HCT116 (cell line): ENCODE measurements around the gene TCF7L2. TPM values are rescaled to one million over a fixed set of nuclear protein-coding genes. Genes with fewer than 3 reads are reported as not detected.

ENCODE experiments used
- ATAC-seq: fragments of 200-7000 bp; cut with Tn5 transposase; 2 replicates; pipeline ENCODE4 v1.9.1; 2020; ENCODE audit warnings: mild to moderate bottlenecking, moderate library complexity
- BruUV-seq: library from RNA; stranded (reverse); fragments of 400-500 nt; replicated peaks from 2 replicates; lab custom pipeline; 2021; lab: Mats Ljungman, UMichigan
- CTCF ChIA-PET: fragments of 300-600 bp; sonication (Branson Sonifier 250); formaldehyde crosslinking; loops from one replicate; lab custom pipeline; 2021; ENCODE audit warnings: antibody characterized with exemption; lab: Charles Lee
- POLR2A ChIA-PET: fragments of 300-600, 350-600 bp; sonication (Branson Sonifier 250); formaldehyde crosslinking; loops from one replicate; lab custom pipeline; 2021; ENCODE audit warnings: antibody characterized with exemption; lab: Charles Lee
- RAD21 ChIA-PET, 2 experiments: fragments of 300-600 bp; sonication (Branson Sonifier 250); formaldehyde crosslinking; loops; one replicate each; lab custom pipeline; 2023; ENCODE audit warnings: low total read pairs in 2 of 2; ENCODE audit not compliant: uncharacterized antibody in 2 of 2, unreplicated experiment in 2 of 2, low non-redundant PET in 1 of 2; lab: Charles Lee
- DNase-seq: peaks from one replicate; pipeline ENCODE4 v3.0.0-alpha.2; 2010; ENCODE audit warnings: low read depth, low spot score
- H2AFZ ChIP-seq: fragments of 200-600 bp; shearing (Covaris generic), sonication (generic); 2 replicates; pipeline ENCODE4 v1.6.1; 2017; ENCODE audit warnings: low read depth, mixed run types, mixed read lengths, antibody characterized with exemption, low read length; ENCODE audit not compliant: poor library complexity, severe bottlenecking
- H3K27ac ChIP-seq: 2 replicates; pipeline ENCODE4 v1.5.1; 2012; ENCODE audit warnings: low read depth, low read length
- H3K27me3 ChIP-seq: fragments of 200-600 bp; sonication (generic); 2 replicates; pipeline ENCODE4 v1.6.1; 2016; ENCODE audit warnings: mixed run types, low read length, mixed read lengths; ENCODE audit not compliant: insufficient read depth
- H3K36me3 ChIP-seq, 2 experiments: fragments of 200-500 bp in 1 of 2; fragments of 200-600 bp in 1 of 2; sonication (Bioruptor generic) in 1 of 2; sonication (generic) in 1 of 2; 2 replicates each; pipeline versions ENCODE4 v1.5.1 to v1.6.1; 2014 to 2016; ENCODE audit warnings: low read length in 2 of 2, inconsistent platforms in 1 of 2, mixed read lengths in 1 of 2, mixed run types in 1 of 2; ENCODE audit not compliant: insufficient read depth in 2 of 2, control insufficient read depth in 1 of 2
- H3K4me1 ChIP-seq, 2 experiments: fragments of 200-600 bp in 1 of 2; sonication (generic) in 1 of 2; 2 replicates each; pipeline versions ENCODE4 v1.5.1 to v1.6.1; 2012 to 2017; ENCODE audit warnings: low read length in 2 of 2, inconsistent platforms in 1 of 2, mild to moderate bottlenecking in 1 of 2, mixed read lengths in 1 of 2, mixed run types in 1 of 2, moderate library complexity in 1 of 2; ENCODE audit not compliant: insufficient read depth in 2 of 2, control insufficient read depth in 1 of 2
- H3K4me2 ChIP-seq: fragments of 200-600 bp; sonication (generic); 2 replicates; pipeline ENCODE4 v1.6.1; 2017; ENCODE audit warnings: mixed run types, low read length, mixed read lengths
- H3K4me3 ChIP-seq, 2 experiments: fragments of 200-600 bp in 1 of 2; sonication (generic) in 1 of 2; replicated peaks in 1 of 2; 2 replicates each; pipeline ENCODE4 v1.5.1; 2011 to 2016; ENCODE audit warnings: low read length in 2 of 2, control low read depth in 1 of 2, low read depth in 1 of 2, mild to moderate bottlenecking in 1 of 2, mixed read lengths in 1 of 2, mixed run types in 1 of 2
- H3K79me2 ChIP-seq: fragments of 200-600 bp; sonication (generic); 2 replicates; pipeline ENCODE4 v1.6.1; 2017; ENCODE audit warnings: mild to moderate bottlenecking, mixed run types, low read length, moderate library complexity, mixed read lengths; ENCODE audit not compliant: insufficient read depth
- H3K9ac ChIP-seq: fragments of 200-600 bp; sonication (generic); 2 replicates; pipeline ENCODE4 v1.6.1; 2016; ENCODE audit warnings: low read length, mixed read lengths
- H3K9me2 ChIP-seq: fragments of 200-600 bp; sonication (generic), shearing (Covaris generic); 2 replicates; pipeline ENCODE4 v1.6.1; 2017; ENCODE audit warnings: mixed run types, mild to moderate bottlenecking, moderate library complexity; ENCODE audit not compliant: insufficient read depth
- H3K9me3 ChIP-seq, 2 experiments: fragments of 200-500 bp in 1 of 2; fragments of 200-600 bp in 1 of 2; sonication (Bioruptor generic) in 1 of 2; sonication (generic) in 1 of 2; 2 replicates each; pipeline ENCODE4 v1.6.1; 2014 to 2017; ENCODE audit warnings: low read length in 2 of 2, mixed read lengths in 2 of 2, inconsistent platforms in 1 of 2, low read depth in 1 of 2, mild to moderate bottlenecking in 1 of 2, mixed run types in 1 of 2, moderate library complexity in 1 of 2; ENCODE audit not compliant: control insufficient read depth in 1 of 2, insufficient read depth in 1 of 2
- H4K20me1 ChIP-seq: fragments of 200-600 bp; sonication (generic), shearing (Covaris generic); 2 replicates; pipeline ENCODE4 v1.6.1; 2017; ENCODE audit warnings: mixed run types, mild to moderate bottlenecking, moderate library complexity; ENCODE audit not compliant: insufficient read depth
- EZH2 ChIP-seq: fragments of 200-600 bp; sonication (generic); IDR thresholded peaks from 2 replicates; pipeline ENCODE4 v1.6.1; 2017; ENCODE audit warnings: antibody characterized with exemption, mixed run types
- EZH2phosphoT487 ChIP-seq: fragments of 200-600 bp; IDR thresholded peaks from 2 replicates; pipeline ENCODE4 v1.6.1; 2018; ENCODE audit warnings: antibody characterized with exemption, borderline replicate concordance
- FOSL1 ChIP-seq: IDR thresholded peaks from 2 replicates; pipeline ENCODE4 v1.6.1; 2012; ENCODE audit warnings: low read depth
- JUND ChIP-seq: IDR thresholded peaks from 2 replicates; pipeline ENCODE4 v1.6.1; 2012
- MAX ChIP-seq: IDR thresholded peaks from 2 replicates; pipeline ENCODE4 v1.6.1; 2012
- POLR2AphosphoS5 ChIP-seq: IDR thresholded peaks from 2 replicates; pipeline ENCODE4 v1.6.1; 2011; ENCODE audit warnings: mild to moderate bottlenecking, low read depth, low read length, moderate library complexity
- RAD21 ChIP-seq: IDR thresholded peaks from 2 replicates; pipeline ENCODE4 v1.6.1; 2012; ENCODE audit warnings: low read depth, mild to moderate bottlenecking
- TCF7L2 ChIP-seq: IDR thresholded peaks from 2 replicates; pipeline ENCODE4 v1.7.0; 2011; ENCODE audit warnings: borderline replicate concordance, inconsistent platforms; ENCODE audit not compliant: insufficient read depth, insufficient read length; ENCODE audit errors: extremely low read depth
- YY1 ChIP-seq: IDR thresholded peaks from 2 replicates; pipeline ENCODE4 v1.6.1; 2011; ENCODE audit warnings: low read length, low read depth, moderate library complexity, mild to moderate bottlenecking; ENCODE audit not compliant: insufficient replicate concordance; ENCODE audit errors: extremely low read depth
- ZFX ChIP-seq: fragments of 450-650 bp; IDR thresholded peaks from 2 replicates; pipeline ENCODE4 v1.6.1; 2017
- ZNF274 ChIP-seq: fragments of 200-500 bp; sonication (Bioruptor generic); IDR thresholded peaks from 2 replicates; pipeline ENCODE4 v1.6.1; 2014; ENCODE audit warnings: mild to moderate bottlenecking, low read depth, low read length, inconsistent platforms
- intact Hi-C: fragments of 100-400 bp; cut with micrococcal nuclease; formaldehyde crosslinking; loops from 2 replicates; pipeline ENCODE4 v1.10.0; 2022
- total RNA-seq: library from RNA; stranded (reverse); gene quantifications from one replicate; pipeline ENCODE4 v1.2.1, GENCODE V29; 2021; ENCODE audit not compliant: unreplicated experiment
- TF ChIP-seq, protein P1 (sequence below): IDR thresholded peaks from 2 replicates; pipeline ENCODE4 v1.6.1; 2011; ENCODE audit warnings: mild to moderate bottlenecking, low read length, moderate library complexity; ENCODE audit not compliant: insufficient replicate concordance; ENCODE audit errors: extremely low read depth
- TF ChIP-seq, protein P2 (sequence below): IDR thresholded peaks from 2 replicates; pipeline ENCODE4 v1.6.1; 2012

The TCF7L2 gene
- total RNA-seq, 1 experiment from 2014 or later = 164 TPM

DNA sequence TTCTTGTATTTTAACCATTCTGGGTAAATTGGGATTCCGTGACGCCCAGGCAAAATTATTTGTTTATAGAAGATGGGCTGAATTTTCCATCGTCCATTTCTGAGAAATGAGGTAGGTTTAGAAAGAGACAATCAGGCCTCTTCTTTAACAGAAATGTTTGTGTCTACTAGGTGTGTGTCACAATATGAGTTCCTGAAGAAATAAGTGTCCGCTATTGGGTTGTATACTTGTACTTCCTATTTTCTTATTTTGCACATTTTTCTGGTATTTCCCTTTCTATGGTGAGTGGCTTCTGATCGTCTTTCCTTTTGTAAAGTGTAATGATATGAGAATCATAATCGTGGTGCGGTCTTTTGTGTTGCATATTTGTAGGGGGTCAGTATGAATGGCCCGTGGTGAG lies 83.9 kb downstream of the TCF7L2 start:
- no peaks in the 10 kb centered on the region for H3K9me3 ChIP-seq
- no peak overlapping the region for H3K27ac ChIP-seq
- no peaks in the 10 kb centered on the region for H3K27me3 ChIP-seq
- H3K4me2 ChIP-seq = no peak overlapping the region
- no peak overlapping the region for H3K9ac ChIP-seq
- ChIA-PET POLR2A (no interaction called here), RAD21 (no interaction called here), CTCF (no interaction called here)
- H3K9me2 ChIP-seq = no peaks in the 10 kb centered on the region
- no peak for DNase-seq
- BruUV-seq = no TSS peak
- H3K4me3 ChIP-seq = no peak overlapping the region
- TF ChIP-seq EZH2 (no peak), EZH2phosphoT487 (no peak), RAD21 (no peak), ZFX (no peak), ZNF274 (no peak), POLR2AphosphoS5 (no peak; the same call in 1 of the 2 replicates), MAX (no peak), JUND (no peak), TCF7L2 (no peak), YY1 (no peak), FOSL1 (no peak)
- TF ChIP-seq, protein P1, sequence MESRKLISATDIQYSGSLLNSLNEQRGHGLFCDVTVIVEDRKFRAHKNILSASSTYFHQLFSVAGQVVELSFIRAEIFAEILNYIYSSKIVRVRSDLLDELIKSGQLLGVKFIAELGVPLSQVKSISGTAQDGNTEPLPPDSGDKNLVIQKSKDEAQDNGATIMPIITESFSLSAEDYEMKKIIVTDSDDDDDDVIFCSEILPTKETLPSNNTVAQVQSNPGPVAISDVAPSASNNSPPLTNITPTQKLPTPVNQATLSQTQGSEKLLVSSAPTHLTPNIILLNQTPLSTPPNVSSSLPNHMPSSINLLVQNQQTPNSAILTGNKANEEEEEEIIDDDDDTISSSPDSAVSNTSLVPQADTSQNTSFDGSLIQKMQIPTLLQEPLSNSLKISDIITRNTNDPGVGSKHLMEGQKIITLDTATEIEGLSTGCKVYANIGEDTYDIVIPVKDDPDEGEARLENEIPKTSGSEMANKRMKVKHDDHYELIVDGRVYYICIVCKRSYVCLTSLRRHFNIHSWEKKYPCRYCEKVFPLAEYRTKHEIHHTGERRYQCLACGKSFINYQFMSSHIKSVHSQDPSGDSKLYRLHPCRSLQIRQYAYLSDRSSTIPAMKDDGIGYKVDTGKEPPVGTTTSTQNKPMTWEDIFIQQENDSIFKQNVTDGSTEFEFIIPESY = no peak
- TF ChIP-seq, protein P2, sequence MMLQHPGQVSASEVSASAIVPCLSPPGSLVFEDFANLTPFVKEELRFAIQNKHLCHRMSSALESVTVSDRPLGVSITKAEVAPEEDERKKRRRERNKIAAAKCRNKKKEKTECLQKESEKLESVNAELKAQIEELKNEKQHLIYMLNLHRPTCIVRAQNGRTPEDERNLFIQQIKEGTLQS = no peak
- H3K4me1 ChIP-seq = peaks cover 7 to 14% of the 10 kb centered on the region in 2 experiments; a peak in 3 of 4 replicates
- peaks cover 58% of the 10 kb centered on the region; the same call in 1 of the 2 replicates for H4K20me1 ChIP-seq
- no peak overlapping the region for H2AFZ ChIP-seq
- ATAC-seq = no peak
- H3K36me3 ChIP-seq = peaks cover 18 to 26% of the 10 kb centered on the region in 2 experiments; a peak in 3 of 4 replicates
- intact Hi-C loops = no loop called here
- peaks cover 100% of the 10 kb centered on the region for H3K79me2 ChIP-seq
